SK-N-SH (cell line): Measurements from ENCODE around the gene SLC43A3. TPM values are rescaled to one million over a fixed set of nuclear protein-coding genes. Genes with fewer than 3 reads are reported as not detected.

Experiments used
- CTCF ChIA-PET: fragments of 300-600, 350-600 bp; formaldehyde crosslinking; extraction: SDS; loops from one replicate; lab custom pipeline; 2021; lab: Yijun Ruan, JAX
- POLR2A ChIA-PET: fragments of 350-600 bp; sonication (Branson Sonifier 250); formaldehyde crosslinking; extraction: SDS; loops from one replicate; lab custom pipeline; 2020; ENCODE audit warnings: antibody characterized with exemption, inconsistent platforms; lab: Yijun Ruan, JAX
- DNase-seq: peaks from one replicate; pipeline ENCODE4 v3.0.0; 2012
- H2AFZ ChIP-seq: fragments of 200-600 bp; sonication (generic); 2 replicates; pipeline ENCODE4 v1.8.1; 2016; ENCODE audit warnings: antibody characterized with exemption, mild to moderate bottlenecking, low read depth
- H3F3A ChIP-seq: fragments of 200-600 bp; sonication (generic); replicated peaks from 2 replicates; pipeline ENCODE3; 2016; ENCODE audit warnings: antibody characterized with exemption, mild to moderate bottlenecking; ENCODE audit not compliant: insufficient read depth
- H3K27ac ChIP-seq, 2 experiments: fragments of 200-500 bp in 1 of 2; fragments of 200-600 bp in 1 of 2; sonication (Bioruptor generic) in 1 of 2; sonication (generic), shearing (Covaris generic) in 1 of 2; 2 replicates each; pipeline versions ENCODE4 v1.5.1 to v1.6.1; 2014 to 2016; ENCODE audit warnings: low read depth in 2 of 2, inconsistent platforms in 1 of 2, low read length in 1 of 2, mild to moderate bottlenecking in 1 of 2, mixed read lengths in 1 of 2
- H3K27me3 ChIP-seq: fragments of 200-600 bp; sonication (generic), shearing (Covaris generic); 2 replicates; pipeline ENCODE4 v1.6.1; 2016; ENCODE audit warnings: mixed run types; ENCODE audit not compliant: insufficient read depth
- H3K36me3 ChIP-seq, 2 experiments: fragments of 200-500 bp in 1 of 2; fragments of 200-600 bp in 1 of 2; sonication (Bioruptor generic) in 1 of 2; sonication (generic) in 1 of 2; replicated peaks in 1 of 2; 2 replicates each; pipeline versions ENCODE3 to v1.5.1; 2014 to 2016; ENCODE audit warnings: low read length in 1 of 2, mild to moderate bottlenecking in 1 of 2; ENCODE audit not compliant: insufficient read depth in 2 of 2, control insufficient read depth in 1 of 2
- H3K4me1 ChIP-seq, 2 experiments: fragments of 200-500 bp in 1 of 2; fragments of 200-600 bp in 1 of 2; sonication (Bioruptor generic) in 1 of 2; sonication (generic), shearing (Covaris generic) in 1 of 2; 2 replicates each; pipeline versions ENCODE4 v1.5.1 to v1.6.1; 2014 to 2016; ENCODE audit warnings: low read depth in 1 of 2, low read length in 1 of 2, mixed run types in 1 of 2; ENCODE audit not compliant: insufficient read depth in 2 of 2, control insufficient read depth in 1 of 2
- H3K4me2 ChIP-seq: fragments of 200-600 bp; sonication (generic), shearing (Covaris generic); 2 replicates; pipeline ENCODE4 v1.6.1; 2017; ENCODE audit warnings: mixed run types
- H3K4me3 ChIP-seq, 2 experiments: fragments of 200-500 bp in 1 of 2; fragments of 200-600 bp in 1 of 2; sonication (Bioruptor generic) in 1 of 2; sonication (generic), shearing (Covaris generic) in 1 of 2; 2 replicates each; pipeline versions ENCODE4 v1.5.1 to v1.8.1; 2014 to 2016; ENCODE audit warnings: low read depth in 2 of 2, inconsistent platforms in 1 of 2, low read length in 1 of 2, mild to moderate bottlenecking in 1 of 2, mixed read lengths in 1 of 2, moderate library complexity in 1 of 2
- H3K79me2 ChIP-seq: fragments of 200-600 bp; sonication (generic); 2 replicates; pipeline ENCODE4 v1.8.1; 2017; ENCODE audit warnings: mild to moderate bottlenecking; ENCODE audit not compliant: insufficient read depth
- H3K9ac ChIP-seq: fragments of 200-600 bp; sonication (generic); 2 replicates; pipeline ENCODE4 v1.6.1; 2017; ENCODE audit warnings: mixed run types
- H3K9me2 ChIP-seq: fragments of 200-600 bp; sonication (generic); 2 replicates; pipeline ENCODE4 v1.6.1; 2017; ENCODE audit warnings: mixed run types
- H3K9me3 ChIP-seq: fragments of 200-600 bp; sonication (generic); 2 replicates; pipeline ENCODE4 v1.6.1; 2017; ENCODE audit warnings: mixed run types, mild to moderate bottlenecking, moderate library complexity
- H4K20me1 ChIP-seq: fragments of 200-600 bp; sonication (generic); 2 replicates; pipeline ENCODE4 v1.6.1; 2017; ENCODE audit warnings: mild to moderate bottlenecking, mixed run types; ENCODE audit not compliant: insufficient read depth
- CTCF ChIP-seq: fragments of 200-600 bp; sonication (generic); IDR thresholded peaks from 2 replicates; pipeline ENCODE4 v1.6.1; 2017; ENCODE audit warnings: antibody characterized with exemption, mild to moderate bottlenecking, moderate library complexity
- ELF1 ChIP-seq: IDR thresholded peaks from 2 replicates; pipeline ENCODE4 v1.4.0; 2012
- EP300 ChIP-seq, 2 experiments: IDR thresholded peaks; 2 replicates each; pipeline versions ENCODE4 v1.4.0 to v1.6.1; 2012; ENCODE audit warnings: borderline replicate concordance in 1 of 2, low read depth in 1 of 2, low read length in 1 of 2
- EZH2phosphoT487 ChIP-seq: fragments of 200-600 bp; sonication (generic); IDR thresholded peaks from 2 replicates; pipeline ENCODE4 v1.6.1; 2017; ENCODE audit warnings: low read depth, mixed run types, mild to moderate bottlenecking, antibody characterized with exemption, moderate library complexity, borderline replicate concordance
- FOSL2 ChIP-seq: IDR thresholded peaks from 2 replicates; pipeline ENCODE4 v1.4.0; 2012; ENCODE audit warnings: low read depth, mild to moderate bottlenecking, moderate library complexity, borderline replicate concordance
- FOXM1 ChIP-seq: IDR thresholded peaks from 2 replicates; pipeline ENCODE4 v1.4.0; 2012; ENCODE audit warnings: low read depth, mild to moderate bottlenecking
- GABPA ChIP-seq: IDR thresholded peaks from 2 replicates; pipeline ENCODE4 v1.4.0; 2012; ENCODE audit warnings: low read depth, mild to moderate bottlenecking
- IRF3 ChIP-seq: fragments of 150-350 bp; IDR thresholded peaks from 2 replicates; pipeline ENCODE4 v1.6.1; 2016; ENCODE audit warnings: mild to moderate bottlenecking, low read depth, low read length
- MEF2A ChIP-seq: IDR thresholded peaks from 2 replicates; pipeline ENCODE4 v1.4.0; 2012; ENCODE audit warnings: low read depth, borderline replicate concordance
- NRF1 ChIP-seq: IDR thresholded peaks from 2 replicates; pipeline ENCODE4 v1.6.1; 2012; ENCODE audit warnings: low read depth, mild to moderate bottlenecking, low read length
- PBX3 ChIP-seq: IDR thresholded peaks from 2 replicates; pipeline ENCODE4; 2012
- RAD21 ChIP-seq: IDR thresholded peaks from 2 replicates; pipeline ENCODE4 v1.6.1; 2012; ENCODE audit warnings: mild to moderate bottlenecking, low read length
- RFX5 ChIP-seq: IDR thresholded peaks from 2 replicates; pipeline ENCODE4 v1.6.1; 2012; ENCODE audit warnings: mild to moderate bottlenecking, improper control_type of control experiment, low read length
- RXRA ChIP-seq: IDR thresholded peaks from 2 replicates; pipeline ENCODE4 v1.4.0; 2012; ENCODE audit warnings: low read depth, mild to moderate bottlenecking, borderline replicate concordance
- SIN3A ChIP-seq: IDR thresholded peaks from 2 replicates; pipeline ENCODE4 v1.6.1; 2012; ENCODE audit warnings: low read depth, mild to moderate bottlenecking, low read length, moderate library complexity, borderline replicate concordance
- TCF12 ChIP-seq: IDR thresholded peaks from 2 replicates; pipeline ENCODE4 v1.4.0; 2012
- TEAD4 ChIP-seq: IDR thresholded peaks from 2 replicates; pipeline ENCODE4 v1.4.0; 2012; ENCODE audit warnings: mild to moderate bottlenecking, borderline replicate concordance; ENCODE audit not compliant: insufficient read depth
- USF2 ChIP-seq: fragments of 150-350 bp; IDR thresholded peaks from 2 replicates; pipeline ENCODE4 v1.6.1; 2017; ENCODE audit warnings: antibody characterized with exemption, low read length, low read depth, borderline replicate concordance
- YY1 ChIP-seq: IDR thresholded peaks from 2 replicates; pipeline ENCODE4 v1.4.0; 2012; ENCODE audit warnings: low read depth, mild to moderate bottlenecking
- ZBTB33 ChIP-seq: IDR thresholded peaks from 2 replicates; pipeline ENCODE4 v1.4.0; 2012; ENCODE audit warnings: low read depth, borderline replicate concordance
- WGBS: methylation state at CpG from one replicate; pipeline ENCODE4 v1.1.6; 2017; ENCODE audit warnings: low lambda C conversion rate; 5-methylcytosine and 5-hydroxymethylcytosine counted together
- polyA plus RNA-seq, 3 experiments: library from polyadenylated mRNA; depleted of rRNA; stranded (reverse); fragments of >200 nt; gene quantifications; 2 replicates each; pipeline ENCODE4 v1.2.3, GENCODE V29; 2012

Gene SLC43A3
- polyA plus RNA-seq, 1 of the 3 experiments (the other 2 are of a cell fraction) = 4.1 TPM

- Histone ChIP-seq H3K27ac (no peak overlapping the region), H3K27me3 (peaks cover 13% of the 10 kb centered on the region; the same call in 1 of the 2 replicates), H3K9me2 (no peaks in the 10 kb centered on the region), H4K20me1 (no peaks in the 10 kb centered on the region), H2AFZ (no peak overlapping the region), H3K79me2 (no peaks in the 10 kb centered on the region), H3F3A (no peaks in the 10 kb centered on the region), H3K4me2 (no peak overlapping the region), H3K9ac (no peak overlapping the region), H3K36me3 (no peaks in the 10 kb centered on the region), H3K9me3 (no peaks in the 10 kb centered on the region), H3K4me3 (no peak overlapping the region), H3K4me1 (no peaks in the 10 kb centered on the region; a peak in 1 of 4 replicates)
- POLR2A ChIA-PET = no interaction called here
- CTCF ChIA-PET = interaction anchor here (0.6 to 1.2 kb wide), 5 partner anchors 44 to 916 kb away, joined by 3 to 5 read pairs (median 3); no protein-coding TSS in a partner anchor
- no peak for TF ChIP-seq EZH2phosphoT487
- no peak for TF ChIP-seq FOXM1
- no peak for TF ChIP-seq YY1
- no peak for TF ChIP-seq SIN3A
- TF ChIP-seq MEF2A = no peak
- TF ChIP-seq RXRA = no peak
- TF ChIP-seq CTCF = no peak
- no peak for DNase-seq
- WGBS = no CpG with 5 or more reads among the region's 4 CpGs
These were observed 32.5 kb downstream of the SLC43A3 start for GRCh38 chr11:57394203-57394965.

GRCh38 chr11:57392763-57393105 is 34.2 kb downstream of the SLC43A3 start:
- CTCF ChIA-PET = interaction anchor here (1.2 to 1.3 kb wide), 2 partner anchors 66 to 101 kb away, joined by 3 read pairs; no protein-coding TSS in a partner anchor
- Histone ChIP-seq H3K4me3 (no peak overlapping the region), H3K79me2 (no peaks in the 10 kb centered on the region), H3F3A (no peaks in the 10 kb centered on the region), H3K4me1 (no peaks in the 10 kb centered on the region; a peak in 1 of 4 replicates), H3K9me3 (no peaks in the 10 kb centered on the region), H3K36me3 (no peaks in the 10 kb centered on the region), H3K9ac (no peak overlapping the region), H3K27me3 (peaks cover 6% of the 10 kb centered on the region; the same call in 1 of the 2 replicates), H3K9me2 (no peaks in the 10 kb centered on the region), H3K27ac (no peak overlapping the region), H2AFZ (no peak overlapping the region), H3K4me2 (no peak overlapping the region), H4K20me1 (no peaks in the 10 kb centered on the region)
- WGBS = 54% methylated on average over 3 of the region's 4 CpGs
- no peak for DNase-seq
- POLR2A ChIA-PET = no interaction called here
- TF ChIP-seq RXRA = no peak
- TF ChIP-seq EZH2phosphoT487 = no peak
- no peak for TF ChIP-seq TCF12
- TF ChIP-seq RAD21 = no peak
- no peak for TF ChIP-seq USF2
- TF ChIP-seq MEF2A = no peak
- TF ChIP-seq TEAD4 = no peak
- TF ChIP-seq NRF1 = no peak
- no peak for TF ChIP-seq IRF3
- TF ChIP-seq EP300 (IDR thresholded peaks at IDR 0.05; ENCODE audit: borderline replicate concordance in 1 of 2, low read depth in 1 of 2, low read length in 1 of 2) = no peak
- no peak for TF ChIP-seq PBX3
- TF ChIP-seq RFX5 = no peak
- TF ChIP-seq FOSL2 = no peak
- no peak for TF ChIP-seq ELF1
- no peak for TF ChIP-seq GABPA
- TF ChIP-seq ZBTB33 = no peak
